Fibroblast of skin of back (primary cell): ENCODE measurements around the gene THSD4.

Source experiments
- DNase-seq: peaks from one replicate; pipeline ENCODE4 v3.0.0-alpha.2; 2013

Gene THSD4

GRCh38 chr15:71800835-71801745, 685.8 kb downstream of the THSD4 start:
- peak; percentile 69 for DNase-seq

GRCh38 chr15:71801935-71802655, 686.8 kb downstream of the THSD4 start:
- no peak for DNase-seq

- no peak for DNase-seq
Observed at GRCh38 chr15:71802770-71803169, 687.5 kb downstream of the THSD4 start.

- DNase-seq = no peak
Observed at GRCh38 chr15:71804226-71804625, 689.0 kb downstream of the THSD4 start.

- no peak for DNase-seq
Observed at GRCh38 chr15:71804695-71805470, 689.6 kb downstream of the THSD4 start.

- peak; percentile 46 for DNase-seq
Observed at GRCh38 chr15:71806452-71806931, 691.2 kb downstream of the THSD4 start.

GRCh38 chr15:71807125-71807629, 691.9 kb downstream of the THSD4 start:
- no peak for DNase-seq

GRCh38 chr15:71807691-71808091, 692.4 kb downstream of the THSD4 start:
- DNase-seq = peak; percentile 44

- DNase-seq = no peak
Observed at GRCh38 chr15:71808311-71809020, 693.2 kb downstream of the THSD4 start.

GRCh38 chr15:71809346-71809745, 694.1 kb downstream of the THSD4 start:
- no peak for DNase-seq

- DNase-seq = no peak
Observed at GRCh38 chr15:71810256-71811035, 695.2 kb downstream of the THSD4 start, which contains the start of gene NR2E3. Gene NR2E3 (plus strand): TSS chr15:71810554. CDS start chr15:71810744, 190 bp downstream.

- DNase-seq = no peak
Observed at GRCh38 chr15:71811036-71811736, 695.9 kb downstream of the THSD4 start.

- DNase-seq = no peak
Observed at GRCh38 chr15:71811752-71812735, 696.8 kb downstream of the THSD4 start.

- DNase-seq = no peak
Observed at GRCh38 chr15:71812966-71813722, 697.9 kb downstream of the THSD4 start.

GRCh38 chr15:71813723-71814470, 698.6 kb downstream of the THSD4 start:
- no peak for DNase-seq

GRCh38 chr15:71815301-71815700, 700.0 kb downstream of the THSD4 start:
- DNase-seq = no peak

- DNase-seq = no peak
Observed at GRCh38 chr15:71817351-71817750, 702.1 kb downstream of the THSD4 start.
